Omental fat pad (tissue), 4 donors: ENCODE measurements around the gene CYSLTR2. TPM values are rescaled to one million over a fixed set of nuclear protein-coding genes. Genes with fewer than 3 reads are reported as not detected.

Source experiments
- ATAC-seq: fragments of 150-250 bp; one replicate; pipeline ENCODE4 v1.9.1; 2016; ENCODE audit warnings: mild to moderate bottlenecking, moderate library complexity; ENCODE audit not compliant: low FRiP score
- DNase-seq: peaks from one replicate; pipeline ENCODE4 v3.0.0-alpha.2; 2019; ENCODE audit warnings: low spot score
- total RNA-seq, 4 donors: library from RNA; depleted of rRNA; stranded (reverse); fragments of >200 nt; gene quantifications; one replicate each; pipeline ENCODE4 v1.1.0, GENCODE V29; 2016
- TF ChIP-seq, protein P1 (sequence below), 3 donors: fragments of 450-650 bp; IDR thresholded peaks; one replicate each; pipeline ENCODE4 v1.5.1; 2016 to 2017; ENCODE audit warnings: antibody characterized with exemption in 3 of 3, mild to moderate bottlenecking in 3 of 3, moderate library complexity in 2 of 3

The CYSLTR2 gene
- total RNA-seq, 4 donors from 2014 or later, result 0.31 to 4.4 (median 2.6) TPM

DNA sequence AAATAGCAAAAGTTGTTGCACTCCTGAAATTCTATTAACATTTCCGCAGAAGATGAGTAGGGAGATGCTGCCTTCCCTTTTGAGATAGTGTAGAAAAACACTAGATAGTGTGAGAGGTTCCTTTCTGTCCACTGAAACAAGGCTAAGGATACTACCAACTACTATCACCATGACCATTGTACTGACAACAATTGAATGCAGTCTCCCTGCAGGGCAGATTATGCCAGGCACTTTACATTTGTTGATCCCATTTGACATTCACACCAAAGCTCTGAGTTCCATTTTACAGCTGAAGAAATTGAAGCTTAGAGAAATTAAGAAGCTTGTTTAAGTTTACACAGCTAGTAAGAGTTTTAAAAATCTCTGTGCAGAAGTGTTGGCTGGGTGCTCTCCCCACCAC, 55.0 kb downstream of the CYSLTR2 start:
- DNase-seq (no peak), ATAC-seq (no peak)
- TF ChIP-seq, protein P1, sequence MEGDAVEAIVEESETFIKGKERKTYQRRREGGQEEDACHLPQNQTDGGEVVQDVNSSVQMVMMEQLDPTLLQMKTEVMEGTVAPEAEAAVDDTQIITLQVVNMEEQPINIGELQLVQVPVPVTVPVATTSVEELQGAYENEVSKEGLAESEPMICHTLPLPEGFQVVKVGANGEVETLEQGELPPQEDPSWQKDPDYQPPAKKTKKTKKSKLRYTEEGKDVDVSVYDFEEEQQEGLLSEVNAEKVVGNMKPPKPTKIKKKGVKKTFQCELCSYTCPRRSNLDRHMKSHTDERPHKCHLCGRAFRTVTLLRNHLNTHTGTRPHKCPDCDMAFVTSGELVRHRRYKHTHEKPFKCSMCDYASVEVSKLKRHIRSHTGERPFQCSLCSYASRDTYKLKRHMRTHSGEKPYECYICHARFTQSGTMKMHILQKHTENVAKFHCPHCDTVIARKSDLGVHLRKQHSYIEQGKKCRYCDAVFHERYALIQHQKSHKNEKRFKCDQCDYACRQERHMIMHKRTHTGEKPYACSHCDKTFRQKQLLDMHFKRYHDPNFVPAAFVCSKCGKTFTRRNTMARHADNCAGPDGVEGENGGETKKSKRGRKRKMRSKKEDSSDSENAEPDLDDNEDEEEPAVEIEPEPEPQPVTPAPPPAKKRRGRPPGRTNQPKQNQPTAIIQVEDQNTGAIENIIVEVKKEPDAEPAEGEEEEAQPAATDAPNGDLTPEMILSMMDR (IDR thresholded peaks at IDR 0.05), result no peak

DNA sequence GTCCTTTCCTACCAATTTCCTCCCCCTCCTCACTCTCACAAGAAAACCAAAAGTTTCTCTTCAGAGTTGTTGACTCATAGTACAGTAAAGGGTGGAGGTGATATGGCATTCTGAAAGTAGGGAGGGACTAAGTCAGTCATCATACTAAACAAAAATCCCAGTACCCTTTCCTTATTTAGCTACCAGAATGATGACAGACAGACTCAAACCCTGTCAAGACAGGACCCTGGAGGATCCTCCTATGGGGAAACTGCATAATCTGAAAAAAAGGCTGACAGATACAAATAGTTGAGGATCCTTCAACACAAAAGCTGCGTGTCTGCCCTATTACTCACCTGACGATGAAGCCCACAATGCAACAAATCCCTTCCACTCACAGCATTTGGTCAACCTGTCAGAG, 55.5 kb downstream of the CYSLTR2 start:
- no peak for DNase-seq
- ATAC-seq, result no peak
- TF ChIP-seq, protein P1 (IDR thresholded peaks at IDR 0.05), result no peak

DNA sequence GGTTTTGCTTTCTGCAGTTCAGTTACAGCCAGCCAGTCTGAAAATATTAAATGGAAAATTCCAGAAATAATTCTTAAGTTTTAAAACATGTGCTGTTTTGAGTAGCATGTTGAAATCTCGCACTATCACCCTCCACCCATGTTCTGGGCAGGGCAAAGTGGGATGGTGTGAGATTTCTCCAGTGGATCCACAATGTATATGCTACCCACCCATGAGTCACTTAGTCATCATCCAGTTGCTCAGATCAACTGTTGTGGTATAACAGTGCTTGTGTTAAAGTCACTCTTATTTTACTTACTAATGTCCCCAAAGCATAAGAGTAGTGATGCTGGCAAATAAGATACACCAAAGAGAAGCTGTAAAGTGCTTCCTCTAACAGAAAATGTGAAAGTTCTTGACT, 56.4 kb downstream of the CYSLTR2 start:
- TF ChIP-seq, protein P1 (IDR thresholded peaks at IDR 0.05), result no peak
- no peak for DNase-seq
- ATAC-seq, result no peak

DNA sequence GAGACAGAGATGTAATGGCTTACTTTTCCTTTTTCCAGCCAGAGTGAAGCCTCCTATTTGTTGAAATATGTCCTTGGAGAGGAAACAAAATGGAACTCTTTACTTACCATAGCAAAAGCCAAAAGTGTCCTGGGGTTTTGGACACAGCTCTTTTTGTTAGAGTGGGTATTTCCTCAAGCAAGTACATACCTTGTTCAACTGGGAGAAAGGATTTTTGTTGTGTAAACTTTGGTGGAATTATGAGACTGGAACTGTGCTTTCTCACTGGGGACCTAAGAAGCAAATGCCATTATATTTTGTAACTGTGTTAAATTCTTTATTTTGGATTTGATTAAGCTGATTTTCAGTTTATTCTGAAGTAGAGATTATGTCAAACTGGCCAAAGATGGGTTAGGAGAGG, 58.4 kb downstream of the CYSLTR2 start:
- ATAC-seq (no peak), DNase-seq (no peak)
- TF ChIP-seq, protein P1 (IDR thresholded peaks at IDR 0.05), result no peak

DNA sequence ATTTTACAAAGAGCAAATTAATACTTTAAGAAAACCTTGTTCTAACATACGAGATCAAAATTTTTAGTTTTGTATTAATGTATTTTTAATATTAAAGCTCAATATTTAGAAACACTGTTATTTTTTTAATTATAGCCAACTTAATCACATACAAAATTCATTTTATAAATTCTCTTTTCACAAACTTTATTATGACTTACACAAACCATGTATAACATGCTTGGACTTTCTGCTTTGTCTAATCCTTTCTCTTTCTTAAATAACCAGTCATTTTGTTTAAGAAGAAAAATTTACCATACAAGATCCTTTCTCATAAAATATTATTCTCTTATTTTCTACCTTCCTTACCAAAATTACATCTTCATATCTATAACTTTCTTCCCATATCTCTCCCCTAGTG, 62.2 kb downstream of the CYSLTR2 start:
- ATAC-seq (no peak), DNase-seq (no peak)
- TF ChIP-seq, protein P1 (IDR thresholded peaks at IDR 0.05), result no peak

DNA sequence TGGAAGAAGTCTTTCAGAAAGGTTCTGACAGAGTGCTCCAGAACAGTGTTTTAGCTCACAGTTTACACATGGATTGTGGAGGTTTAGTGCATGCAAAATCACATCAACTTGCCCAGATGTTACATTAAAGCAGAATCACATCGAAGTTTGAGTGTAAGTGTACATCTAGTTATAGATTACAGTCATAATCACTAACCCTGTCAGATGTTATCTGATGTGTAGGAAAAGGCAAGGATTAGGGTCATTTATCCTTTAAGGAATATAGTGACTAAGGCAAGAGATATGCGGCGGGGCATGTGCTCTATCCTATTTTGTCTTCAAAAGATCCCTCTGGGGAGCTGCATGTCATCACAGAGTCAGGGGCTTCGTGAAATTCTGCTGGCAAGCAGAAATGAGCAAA, 66.9 kb downstream of the CYSLTR2 start:
- ATAC-seq (no peak), DNase-seq (no peak)
- TF ChIP-seq, protein P1 (IDR thresholded peaks at IDR 0.05), result no peak

DNA sequence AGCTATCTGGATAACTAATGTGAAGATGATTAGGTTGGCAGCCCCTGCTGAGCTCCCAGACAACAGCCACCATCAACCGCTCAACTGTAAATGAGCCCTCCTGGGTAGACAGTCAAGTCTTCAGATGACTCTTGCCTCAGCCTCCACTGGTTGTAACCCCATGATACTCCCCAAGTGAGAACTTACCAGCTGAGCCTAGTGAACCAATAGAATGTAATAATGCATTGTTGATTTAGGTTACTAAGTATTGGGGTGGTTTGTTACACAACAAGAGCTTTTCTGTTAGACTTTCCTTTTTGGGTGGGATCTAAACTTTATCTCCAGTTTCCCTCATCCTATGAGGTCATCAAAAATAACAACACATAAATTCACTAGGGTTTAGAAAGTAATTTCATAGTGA, 69.4 kb downstream of the CYSLTR2 start:
- TF ChIP-seq, protein P1 (IDR thresholded peaks at IDR 0.05), result no peak
- DNase-seq (no peak), ATAC-seq (no peak)
